DMS153 treated with DMSO at 0.1 percent for 48 hours (cell line): ENCODE data around the gene MATCAP1.

Experiments used
- DNase-seq: peaks from one replicate; lab custom pipeline; 2025; ENCODE audit not compliant: unreplicated experiment; lab: John Stamatoyannopoulos, UW

Gene MATCAP1

GRCh38 chr16:67144943-67145342 is 38.8 kb downstream of the MATCAP1 start:
- DNase-seq, result no peak

GRCh38 chr16:67142342-67142741 is 41.4 kb downstream of the MATCAP1 start:
- DNase-seq, result no peak

- DNase-seq, result no peak
These were observed 42.4 kb downstream of the MATCAP1 start for GRCh38 chr16:67141391-67141790.

GRCh38 chr16:67137605-67138004 is 46.2 kb downstream of the MATCAP1 start:
- no peak for DNase-seq

- no peak for DNase-seq
These were observed 54.3 kb downstream of the MATCAP1 start for GRCh38 chr16:67129422-67129821.

GRCh38 chr16:67128887-67129286 is 54.9 kb downstream of the MATCAP1 start:
- DNase-seq, result no peak

- DNase-seq, result no peak
These were observed 55.3 kb downstream of the MATCAP1 start for GRCh38 chr16:67128417-67128816.
